Activated T-cell treated with anti-CD3 and anti-CD28 coated beads, Interleukin-2, amount 50 U/mL, for 4 hours (primary cell): ENCODE results near the gene S100A4. TPM values are rescaled to one million over a fixed set of nuclear protein-coding genes. Genes with fewer than 3 reads are reported as not detected.
"Not testable (repeated sequence)": the region's sequence is repeated elsewhere in the genome, so short reads cannot be mapped to it uniquely, and the experiment has no call there.

Experiments
- ATAC-seq, 2 donors: fragments of 200-7000 bp; cut with Tn5 transposase; one replicate each; pipeline ENCODE4 v1.10.0; 2021
- DNase-seq: peaks from one replicate; pipeline ENCODE4 v3.0.0-alpha.2; 2020
- H3K27me3 Mint-ChIP-seq: one replicate; pipeline ENCODE4 v1.8.0; 2021; ENCODE audit warnings: low read depth, mixed read lengths
- H3K36me3 Mint-ChIP-seq: one replicate; pipeline ENCODE4 v1.8.0; 2022; ENCODE audit warnings: mixed read lengths; ENCODE audit not compliant: insufficient read depth
- H3K4me1 Mint-ChIP-seq: one replicate; pipeline ENCODE4 v1.8.0; 2021; ENCODE audit warnings: low read depth, mixed read lengths
- H3K4me3 Mint-ChIP-seq: one replicate; pipeline ENCODE4 v1.8.0; 2021; ENCODE audit warnings: mild to moderate bottlenecking, moderate library complexity, mixed read lengths
- H3K9me3 Mint-ChIP-seq: one replicate; pipeline ENCODE4 v1.8.0; 2021; ENCODE audit warnings: mixed read lengths
- total RNA-seq, 3 donors: library from RNA; stranded (reverse); gene quantifications; one replicate each; pipeline ENCODE4 v1.2.1, GENCODE V29; 2021

S100A4 gene
- total RNA-seq, 3 donors from 2014 or later: 19.6 to 40.3 (median 21.7) TPM

GRCh38 chr1:153525088-153525728, 20.4 kb downstream of the S100A4 start:
- no peak overlapping the region for H3K4me3 Mint-ChIP-seq
- no peaks in the 10 kb centered on the region for H3K27me3 Mint-ChIP-seq
- H3K36me3 Mint-ChIP-seq: no peaks in the 10 kb centered on the region
- DNase-seq: no peak
- ATAC-seq: no peak
- no peaks in the 10 kb centered on the region for H3K9me3 Mint-ChIP-seq
- no peaks in the 10 kb centered on the region for H3K4me1 Mint-ChIP-seq

DNA sequence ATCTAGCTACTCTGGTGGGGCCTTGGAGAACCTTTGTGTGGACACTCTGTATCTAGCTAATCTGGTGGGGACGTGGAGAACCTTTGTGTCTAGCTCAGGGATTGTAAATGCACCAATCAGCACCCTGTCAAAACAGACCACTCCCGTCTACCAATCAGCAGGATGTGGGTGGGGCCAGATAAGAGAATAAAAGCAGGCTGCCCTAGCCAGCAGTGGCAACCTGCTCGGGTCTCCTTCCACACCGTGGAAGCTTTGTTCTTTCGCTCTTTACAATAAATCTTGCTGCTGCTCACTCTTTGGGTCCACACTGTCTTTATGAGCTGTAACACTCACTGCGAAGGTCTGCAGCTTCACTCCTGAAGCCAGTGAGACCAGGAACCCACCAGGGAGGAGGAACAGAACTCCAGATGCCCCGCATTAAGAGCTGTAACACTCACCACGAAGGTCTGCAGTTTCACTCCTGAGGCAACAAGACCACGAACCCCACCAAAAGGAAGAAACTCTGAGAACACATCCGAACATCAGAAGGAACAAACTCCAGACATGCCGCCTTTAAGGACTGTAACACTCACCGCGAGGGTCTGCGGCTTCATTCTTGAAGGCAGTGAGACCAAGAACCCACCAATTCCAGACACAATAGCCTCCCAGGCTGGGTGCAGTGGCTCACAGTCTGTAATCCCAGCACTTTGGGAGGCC, 23.1 kb downstream of the S100A4 start:
- not testable (repeated sequence) for H3K27me3 Mint-ChIP-seq, DNase-seq, H3K9me3 Mint-ChIP-seq, H3K36me3 Mint-ChIP-seq, H3K4me1 Mint-ChIP-seq, ATAC-seq, H3K4me3 Mint-ChIP-seq

- ATAC-seq, DNase-seq, H3K4me1 Mint-ChIP-seq, H3K9me3 Mint-ChIP-seq, H3K4me3 Mint-ChIP-seq, H3K36me3 Mint-ChIP-seq, H3K27me3 Mint-ChIP-seq: not testable (repeated sequence)
Observed at GRCh38 chr1:153521808-153522207, 23.8 kb downstream of the S100A4 start.

- Mint-ChIP-seq H3K4me3 (no peak overlapping the region), H3K36me3 (no peaks in the 10 kb centered on the region)
Observed at GRCh38 chr1:153520818-153521476, 24.7 kb downstream of the S100A4 start.

DNA sequence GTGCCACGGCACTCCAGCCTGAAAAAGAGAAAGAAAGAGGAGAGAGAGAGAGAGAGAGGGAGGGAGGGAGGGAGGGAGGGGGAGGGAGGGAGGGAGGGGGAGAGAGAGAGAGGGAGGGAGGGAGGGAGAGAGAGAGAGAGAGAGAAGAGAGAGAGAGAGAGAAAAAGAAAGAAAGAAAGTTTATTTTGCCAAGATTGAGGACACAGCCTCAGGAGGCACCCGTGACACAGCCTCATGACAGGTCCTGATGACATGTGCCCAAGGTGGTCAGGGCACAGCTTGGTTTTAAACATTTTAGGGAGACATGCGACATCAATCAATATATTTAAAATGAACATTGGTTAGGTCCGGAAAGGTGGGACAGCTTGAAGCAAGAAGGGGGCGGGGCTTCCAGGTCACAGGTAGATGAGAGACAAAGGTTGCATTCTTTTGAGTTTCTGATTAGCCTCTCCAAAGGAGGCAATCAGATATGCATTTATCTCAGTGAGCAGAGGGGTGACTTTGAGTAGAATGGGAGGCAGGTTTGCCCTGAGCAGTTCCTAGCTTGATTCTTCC, 25.4 kb downstream of the S100A4 start:
- DNase-seq, ATAC-seq, H3K4me1 Mint-ChIP-seq, H3K36me3 Mint-ChIP-seq, H3K27me3 Mint-ChIP-seq, H3K4me3 Mint-ChIP-seq, H3K9me3 Mint-ChIP-seq: not testable (repeated sequence)

More at GRCh38 chr1:153520818-153521476, 24.7 kb downstream of the S100A4 start:
- H3K27me3 Mint-ChIP-seq: no peaks in the 10 kb centered on the region
- no peaks in the 10 kb centered on the region for H3K9me3 Mint-ChIP-seq
- H3K4me1 Mint-ChIP-seq: no peaks in the 10 kb centered on the region
- DNase-seq (no peak), ATAC-seq (no peak)

DNA sequence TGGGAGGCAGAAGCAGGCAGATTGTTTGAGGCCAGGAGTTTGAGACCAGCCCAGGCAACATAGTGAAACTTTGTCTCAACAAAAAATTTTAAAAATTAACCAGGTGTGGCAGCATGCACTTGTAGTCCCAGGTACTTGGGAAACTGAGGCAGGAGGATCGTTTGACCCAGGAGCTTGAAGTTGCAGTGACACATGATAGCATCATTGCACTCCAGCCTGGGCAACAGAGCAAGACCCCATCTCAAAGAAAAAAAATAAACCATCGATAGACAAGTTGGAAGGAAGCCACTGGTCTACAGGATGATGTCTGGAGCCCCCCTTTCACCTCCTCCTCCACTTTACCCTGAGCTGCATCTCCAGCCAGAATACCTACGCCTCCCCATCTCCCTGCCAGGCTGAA, 26.4 kb downstream of the S100A4 start:
- Mint-ChIP-seq H3K9me3 (no peaks in the 10 kb centered on the region), H3K4me3 (no peak overlapping the region), H3K4me1 (no peaks in the 10 kb centered on the region), H3K27me3 (no peaks in the 10 kb centered on the region), H3K36me3 (no peaks in the 10 kb centered on the region)
- ATAC-seq: no peak
- no peak for DNase-seq

DNA sequence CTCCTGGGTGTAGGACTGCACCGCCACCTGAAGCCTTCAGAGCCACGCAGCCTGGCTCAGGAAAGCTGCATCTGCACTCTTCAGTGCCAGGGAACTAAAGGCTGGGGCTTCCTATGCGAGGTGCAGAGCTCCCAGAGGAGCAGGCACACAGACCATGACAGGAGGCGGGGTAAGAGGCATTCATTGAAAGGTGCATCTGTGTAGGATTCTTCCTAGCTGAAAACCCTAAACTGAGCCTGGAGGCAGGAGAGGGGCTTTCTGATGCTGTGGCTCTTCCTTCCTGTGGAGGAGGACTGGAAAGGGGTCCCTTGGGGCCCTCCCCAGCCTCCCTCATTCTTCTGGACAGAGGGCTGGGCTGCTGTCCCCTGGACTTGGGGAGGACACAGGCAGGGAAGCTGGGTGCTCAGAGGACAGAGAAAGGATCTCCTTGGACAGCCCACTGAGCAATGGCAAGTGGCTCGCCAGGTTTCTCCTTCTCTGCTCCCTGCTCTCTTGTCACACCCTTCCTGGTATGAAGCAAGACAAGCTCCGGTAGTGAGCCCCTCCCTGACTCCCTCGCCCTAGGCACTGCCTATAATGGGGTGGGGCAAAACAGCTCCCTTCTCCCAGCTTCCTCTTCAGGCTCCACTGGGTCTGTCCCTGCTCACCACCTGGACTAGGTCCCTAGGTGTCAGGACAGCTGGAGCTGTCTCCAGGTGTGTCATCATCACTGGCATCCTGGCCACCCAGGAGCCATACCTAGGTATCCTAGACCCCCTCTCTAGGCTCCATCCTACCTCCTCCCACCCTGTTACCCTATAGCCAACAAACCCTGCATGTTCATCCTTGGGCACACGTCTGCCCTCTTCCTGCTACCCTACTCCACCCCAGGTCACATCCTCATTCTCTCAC, 29.9 kb downstream of the S100A4 start:
- Mint-ChIP-seq H3K27me3 (no peaks in the 10 kb centered on the region), H3K9me3 (no peaks in the 10 kb centered on the region), H3K4me1 (peaks cover 9% of the 10 kb centered on the region), H3K4me3 (no peak overlapping the region), H3K36me3 (no peaks in the 10 kb centered on the region)
- no peak for DNase-seq
- ATAC-seq: no peak

DNA sequence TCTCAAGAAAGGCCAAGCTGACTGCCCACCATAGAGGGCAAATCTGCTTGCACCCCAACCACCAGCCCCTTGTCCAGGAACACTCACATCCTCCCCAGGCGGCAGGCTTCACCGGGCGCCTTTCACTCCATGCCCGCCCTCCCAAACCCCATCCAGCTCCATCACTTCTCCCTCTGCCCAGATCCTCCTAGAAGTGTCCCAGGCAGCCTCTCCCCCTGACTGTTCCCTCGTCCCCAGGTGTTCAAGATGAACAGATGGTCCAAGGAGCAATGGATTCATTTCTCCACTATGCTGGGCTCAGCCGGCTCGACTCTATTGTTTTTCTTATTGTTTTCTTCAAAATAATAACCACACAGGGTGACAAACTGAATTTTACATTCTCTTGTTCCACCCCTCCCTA, 31.9 kb downstream of the S100A4 start:
- peaks cover 9% of the 10 kb centered on the region for H3K4me1 Mint-ChIP-seq
- no peak overlapping the region for H3K4me3 Mint-ChIP-seq
- ATAC-seq (no peak), DNase-seq (no peak)
- H3K36me3 Mint-ChIP-seq: no peaks in the 10 kb centered on the region
- no peaks in the 10 kb centered on the region for H3K27me3 Mint-ChIP-seq
- H3K9me3 Mint-ChIP-seq: no peaks in the 10 kb centered on the region

DNA sequence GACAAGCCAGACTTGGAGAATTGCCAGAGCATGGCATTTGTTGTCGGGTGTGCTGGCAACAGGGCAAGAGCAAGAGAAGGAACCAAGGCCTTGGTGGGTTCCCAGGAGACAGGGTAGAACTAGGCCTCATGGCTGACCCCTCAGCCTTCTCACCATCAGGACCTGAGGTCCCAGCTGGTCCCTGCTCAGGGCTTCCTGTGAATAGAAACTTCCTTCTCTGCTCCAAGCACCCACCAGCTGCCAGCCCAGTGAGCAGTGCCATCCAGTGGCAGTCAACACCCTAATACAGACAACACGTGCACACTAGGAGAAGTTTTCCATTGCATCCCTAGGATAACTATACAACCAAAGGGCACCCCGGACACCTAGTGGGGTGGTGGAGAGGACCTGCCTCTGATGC, 32.6 kb downstream of the S100A4 start:
- Mint-ChIP-seq H3K4me1 (peaks cover 9% of the 10 kb centered on the region), H3K4me3 (no peak overlapping the region), H3K36me3 (no peaks in the 10 kb centered on the region), H3K27me3 (no peaks in the 10 kb centered on the region), H3K9me3 (no peaks in the 10 kb centered on the region)
- DNase-seq: no peak
- no peak for ATAC-seq

DNA sequence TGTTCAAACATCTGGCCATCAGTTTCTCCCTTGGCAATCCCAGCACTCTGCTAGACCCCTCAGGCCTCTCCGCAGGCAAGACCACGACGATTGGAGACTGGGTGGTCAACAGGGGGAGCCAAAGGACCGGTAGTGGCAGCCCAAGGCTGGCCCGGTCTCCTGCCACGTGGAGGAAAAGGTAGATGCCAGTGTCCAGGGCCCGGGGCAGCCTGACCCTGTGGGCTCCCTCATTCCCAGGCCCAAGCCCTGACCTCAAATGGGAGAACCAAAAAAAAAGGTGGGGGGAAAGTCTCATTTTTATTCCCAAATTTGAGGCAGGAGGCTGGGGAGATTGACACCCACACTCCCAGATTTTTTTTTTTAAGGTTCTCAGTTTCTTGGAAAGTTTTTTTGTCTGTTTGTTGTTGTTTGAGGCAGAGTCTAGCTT, 34.6 kb downstream of the S100A4 start:
- peak; percentile 91 to 95 for ATAC-seq
- Mint-ChIP-seq H3K9me3 (no peaks in the 10 kb centered on the region), H3K4me1 (peaks cover 9% of the 10 kb centered on the region), H3K36me3 (no peaks in the 10 kb centered on the region), H3K4me3 (no peak overlapping the region), H3K27me3 (no peaks in the 10 kb centered on the region)
- peak; percentile 78 for DNase-seq

DNA sequence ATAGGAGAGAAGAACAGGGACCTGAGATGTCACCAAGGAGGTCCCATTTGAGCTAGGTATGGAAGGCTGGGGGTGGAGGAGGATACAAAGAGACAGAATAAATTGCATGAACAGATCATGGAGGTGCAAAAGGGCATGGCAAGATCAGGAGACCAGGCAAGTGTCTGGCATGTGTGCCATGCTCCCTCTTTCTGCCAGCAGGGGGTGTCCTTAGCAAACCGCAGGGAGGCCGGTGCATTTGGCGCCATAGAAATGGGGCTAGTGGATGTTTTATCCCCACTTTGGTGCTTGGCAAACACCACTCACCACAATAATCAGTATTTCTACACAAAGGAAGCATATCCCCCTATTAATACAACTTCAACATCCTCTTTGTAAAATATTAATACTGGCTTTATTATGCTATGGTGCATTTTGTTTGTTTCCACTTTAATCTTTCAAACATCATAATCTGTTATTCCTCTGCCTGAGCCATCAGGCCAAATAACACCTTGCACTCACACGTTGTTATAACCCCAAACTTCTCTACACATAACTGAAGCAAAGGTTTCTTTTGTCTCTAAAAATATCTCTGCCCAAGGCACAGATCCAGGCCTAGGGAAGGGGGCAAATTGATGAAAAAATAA, 35.8 kb downstream of the S100A4 start:
- ATAC-seq (peak; percentile 79), DNase-seq (peak; percentile 64)
- H3K36me3 Mint-ChIP-seq: no peaks in the 10 kb centered on the region
- H3K9me3 Mint-ChIP-seq: no peaks in the 10 kb centered on the region
- H3K4me3 Mint-ChIP-seq: no peak overlapping the region
- H3K27me3 Mint-ChIP-seq: no peaks in the 10 kb centered on the region
- peaks cover 9% of the 10 kb centered on the region for H3K4me1 Mint-ChIP-seq

DNA sequence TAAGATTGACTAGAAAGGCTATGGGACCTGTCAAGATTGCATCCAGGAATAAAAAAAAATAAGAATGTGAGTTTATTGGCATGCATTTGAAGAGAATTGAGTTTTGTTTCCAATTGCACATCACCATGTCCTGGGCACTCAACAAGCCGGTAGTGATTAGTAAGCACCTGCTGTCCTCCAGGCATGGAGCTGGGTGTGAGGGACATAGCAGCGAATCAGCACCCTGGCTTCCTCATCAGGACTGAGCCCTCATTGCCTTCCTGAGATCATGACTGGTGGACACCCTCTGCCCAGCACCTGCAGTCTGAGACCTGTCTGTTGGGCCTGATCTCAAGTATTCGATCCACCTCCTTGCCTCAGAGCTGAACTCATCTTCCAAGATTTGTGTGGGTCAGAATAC, 36.6 kb downstream of the S100A4 start:
- ATAC-seq: no peak
- no peaks in the 10 kb centered on the region for H3K36me3 Mint-ChIP-seq
- no peaks in the 10 kb centered on the region for H3K27me3 Mint-ChIP-seq

DNA sequence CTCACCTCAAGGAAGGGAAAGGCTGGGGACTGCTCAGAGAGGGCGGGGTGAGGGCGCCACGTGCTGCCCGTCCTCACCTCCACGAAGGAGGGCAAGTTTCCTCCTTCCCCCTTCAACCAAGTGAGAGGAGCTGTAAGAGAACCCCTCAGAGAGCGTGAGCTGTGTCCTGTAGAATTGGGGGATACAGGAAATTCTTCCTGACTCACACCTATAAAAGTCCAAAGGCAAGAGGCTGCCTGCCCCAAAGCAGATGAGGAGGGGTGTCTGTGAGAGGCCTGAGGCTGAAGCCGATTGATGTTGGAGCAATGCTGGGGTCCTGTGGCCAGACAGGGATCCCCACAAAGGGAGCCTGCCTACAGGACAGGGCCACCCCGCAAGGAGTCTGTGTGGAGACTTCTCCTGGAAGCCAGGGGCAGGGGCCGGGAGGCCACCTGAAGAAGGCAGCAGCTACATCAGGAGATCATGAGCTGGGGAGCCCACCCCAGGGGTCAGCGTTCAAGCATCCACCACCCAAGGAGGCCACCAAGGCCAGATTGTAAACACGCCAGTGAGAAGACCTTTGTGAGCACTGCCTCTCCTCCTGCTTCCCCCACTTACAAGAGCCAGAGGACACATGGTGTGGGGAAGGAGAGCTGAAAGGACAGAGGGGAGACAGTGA, 37.6 kb downstream of the S100A4 start:
- Mint-ChIP-seq H3K36me3 (no peaks in the 10 kb centered on the region), H3K4me1 (peaks cover 9% of the 10 kb centered on the region), H3K4me3 (no peak overlapping the region), H3K27me3 (no peaks in the 10 kb centered on the region), H3K9me3 (no peaks in the 10 kb centered on the region)
- no peak for DNase-seq
- ATAC-seq: no peak

More for the DNA sequence above, 36.6 kb downstream of the S100A4 start:
- Mint-ChIP-seq H3K4me3 (no peak overlapping the region), H3K4me1 (peaks cover 9% of the 10 kb centered on the region), H3K9me3 (no peaks in the 10 kb centered on the region)
- no peak for DNase-seq
